ENCODE data around the gene HOXD13.

GRCh38 chr2:176138526-176138922, 46.0 kb downstream of the HOXD13 start:
- no peak for TF ChIP-seq ISL1 (CRISPR knock-in tag; IDR thresholded peaks at IDR 0.05)
- TF ChIP-seq ARNTL (CRISPR knock-in tag; IDR thresholded peaks at IDR 0.05; ENCODE audit: borderline replicate concordance, low read depth): no peak
- TF ChIP-seq TOX (CRISPR knock-in tag; IDR thresholded peaks at IDR 0.05; ENCODE audit: borderline replicate concordance): no peak
- no peak for TF ChIP-seq BACH2 (CRISPR knock-in tag; IDR thresholded peaks at IDR 0.05; ENCODE audit: borderline replicate concordance)
